Measurements from ENCODE around the gene PIH1D1.

DNA sequence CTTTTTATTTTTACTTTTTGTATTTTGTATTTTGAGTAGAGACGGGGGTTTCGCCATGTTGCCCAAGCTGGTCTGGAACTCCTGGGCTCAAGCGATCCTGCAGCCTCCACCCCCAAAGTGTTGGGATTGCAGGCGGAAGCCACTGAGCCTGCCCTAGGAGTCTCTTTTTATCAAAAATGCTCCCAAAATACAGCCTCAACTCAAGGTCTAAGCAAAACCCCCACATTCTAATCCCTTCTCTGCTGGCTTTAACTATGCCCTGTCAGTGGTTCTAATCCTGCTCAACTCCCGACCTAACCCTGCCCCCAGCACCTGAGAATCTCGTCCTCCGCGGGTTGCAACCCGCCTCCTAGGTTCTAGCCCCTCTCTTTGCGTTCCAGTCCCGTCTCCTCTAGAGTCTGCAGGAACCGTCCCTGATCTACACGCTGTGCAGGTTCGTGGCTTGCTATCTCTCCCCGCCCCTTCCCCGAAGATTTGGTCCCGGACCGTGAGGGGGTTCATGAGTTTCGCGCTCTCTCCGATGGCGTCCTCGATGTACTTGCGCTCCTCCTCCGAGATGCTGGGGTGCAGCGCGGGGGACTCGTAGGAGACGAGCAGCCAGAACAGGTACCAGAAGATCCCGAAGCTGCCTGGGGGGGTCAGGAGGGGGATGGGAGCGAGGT lies 18.2 kb downstream of the PIH1D1 start:
- TF ChIP-seq, protein P1, sequence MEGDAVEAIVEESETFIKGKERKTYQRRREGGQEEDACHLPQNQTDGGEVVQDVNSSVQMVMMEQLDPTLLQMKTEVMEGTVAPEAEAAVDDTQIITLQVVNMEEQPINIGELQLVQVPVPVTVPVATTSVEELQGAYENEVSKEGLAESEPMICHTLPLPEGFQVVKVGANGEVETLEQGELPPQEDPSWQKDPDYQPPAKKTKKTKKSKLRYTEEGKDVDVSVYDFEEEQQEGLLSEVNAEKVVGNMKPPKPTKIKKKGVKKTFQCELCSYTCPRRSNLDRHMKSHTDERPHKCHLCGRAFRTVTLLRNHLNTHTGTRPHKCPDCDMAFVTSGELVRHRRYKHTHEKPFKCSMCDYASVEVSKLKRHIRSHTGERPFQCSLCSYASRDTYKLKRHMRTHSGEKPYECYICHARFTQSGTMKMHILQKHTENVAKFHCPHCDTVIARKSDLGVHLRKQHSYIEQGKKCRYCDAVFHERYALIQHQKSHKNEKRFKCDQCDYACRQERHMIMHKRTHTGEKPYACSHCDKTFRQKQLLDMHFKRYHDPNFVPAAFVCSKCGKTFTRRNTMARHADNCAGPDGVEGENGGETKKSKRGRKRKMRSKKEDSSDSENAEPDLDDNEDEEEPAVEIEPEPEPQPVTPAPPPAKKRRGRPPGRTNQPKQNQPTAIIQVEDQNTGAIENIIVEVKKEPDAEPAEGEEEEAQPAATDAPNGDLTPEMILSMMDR (IDR thresholded peaks at IDR 0.05; ENCODE audit: low read depth, low read length, poor library complexity, severe bottlenecking) = no peak
- no peak for TF ChIP-seq EZH2phosphoT487 (IDR thresholded peaks at IDR 0.05; ENCODE audit: borderline replicate concordance, low read length)
